IMR-90 (cell line): ENCODE measurements around the gene FEV. TPM values are rescaled to one million over a fixed set of nuclear protein-coding genes. Genes with fewer than 3 reads are reported as not detected.

ENCODE experiments used
- ATAC-seq: fragments of 200-7000 bp; cut with Tn5 transposase; 2 replicates; pipeline ENCODE4 v1.9.1; 2020; ENCODE audit warnings: low read depth, mild to moderate bottlenecking, moderate library complexity
- BruUV-seq: library from RNA; stranded (reverse); fragments of 400-500 nt; replicated peaks from 2 replicates; lab custom pipeline; 2021; lab: Mats Ljungman, UMichigan
- CTCF ChIA-PET: fragments of 300-600 bp; formaldehyde crosslinking; extraction: SDS; loops from one replicate; lab custom pipeline; 2021; ENCODE audit warnings: antibody characterized with exemption; lab: Yijun Ruan, JAX
- POLR2A ChIA-PET: fragments of 300-600 bp; sonication (Branson Sonifier 250); formaldehyde crosslinking; loops from one replicate; lab custom pipeline; 2022; ENCODE audit warnings: antibody characterized with exemption; ENCODE audit not compliant: unreplicated experiment; lab: Charles Lee
- DNase-seq: peaks from one replicate; pipeline ENCODE4 v3.0.0; 2013
- H2AFZ ChIP-seq: replicated peaks from 2 replicates; pipeline ENCODE3; 2013; ENCODE audit warnings: low read length, mild to moderate bottlenecking; ENCODE audit not compliant: poor library complexity
- H2AK5ac ChIP-seq: 2 replicates; pipeline ENCODE4 v1.6.1; 2013; ENCODE audit warnings: low read depth, low read length, inconsistent platforms
- H2AK9ac ChIP-seq: replicated peaks from 2 replicates; pipeline ENCODE3; 2013; ENCODE audit warnings: mild to moderate bottlenecking, low read depth, low read length, moderate library complexity; ENCODE audit not compliant: poor library complexity
- H2BK120ac ChIP-seq: 2 replicates; pipeline ENCODE4 v1.6.1; 2013; ENCODE audit warnings: low read depth, low read length, inconsistent platforms
- H2BK15ac ChIP-seq: 3 replicates; pipeline ENCODE4 v1.6.1; 2013; ENCODE audit warnings: low read depth, low read length, inconsistent platforms
- H2BK20ac ChIP-seq: 2 replicates; pipeline ENCODE4 v1.6.1; 2013; ENCODE audit warnings: low read depth, mild to moderate bottlenecking, inconsistent platforms, low read length, moderate library complexity
- H2BK5ac ChIP-seq: 2 replicates; pipeline ENCODE4 v1.6.1; 2013; ENCODE audit warnings: mild to moderate bottlenecking, low read depth, low read length, inconsistent platforms; ENCODE audit not compliant: poor library complexity, severe bottlenecking
- H3K14ac ChIP-seq: replicated peaks from 2 replicates; pipeline ENCODE4 v1.6.1; 2013; ENCODE audit warnings: low read depth, low read length, inconsistent platforms
- H3K18ac ChIP-seq: 2 replicates; pipeline ENCODE4 v1.6.1; 2013; ENCODE audit warnings: low read depth, low read length, control low read depth
- H3K23ac ChIP-seq: 2 replicates; pipeline ENCODE4 v1.6.1; 2013; ENCODE audit warnings: low read depth, low read length, inconsistent platforms
- H3K27ac ChIP-seq: 2 replicates; pipeline ENCODE4 v1.5.1; 2013; ENCODE audit warnings: mild to moderate bottlenecking, control low read depth, low read length; ENCODE audit not compliant: insufficient read depth
- H3K27me3 ChIP-seq: 2 replicates; pipeline ENCODE4 v1.6.1; 2013; ENCODE audit warnings: low read length; ENCODE audit not compliant: control insufficient read depth, insufficient read depth
- H3K36me3 ChIP-seq: 2 replicates; pipeline ENCODE4 v1.6.1; 2013; ENCODE audit warnings: low read length, mixed read lengths; ENCODE audit not compliant: control insufficient read depth, insufficient read depth
- H3K4ac ChIP-seq: 2 replicates; pipeline ENCODE4 v1.6.1; 2013; ENCODE audit warnings: low read depth, low read length, inconsistent platforms
- H3K4me1 ChIP-seq: 2 replicates; pipeline ENCODE4 v1.6.1; 2013; ENCODE audit warnings: low read length, mixed read lengths; ENCODE audit not compliant: control insufficient read depth, insufficient read depth
- H3K4me2 ChIP-seq: 2 replicates; pipeline ENCODE4 v1.6.1; 2013; ENCODE audit warnings: low read depth, mild to moderate bottlenecking, control low read depth, low read length, moderate library complexity
- H3K4me3 ChIP-seq: 2 replicates; pipeline ENCODE4 v1.5.1; 2013; ENCODE audit warnings: low read depth, mild to moderate bottlenecking, control low read depth, low read length, moderate library complexity; ENCODE audit not compliant: insufficient read depth
- H3K56ac ChIP-seq: 2 replicates; pipeline ENCODE4 v1.6.1; 2013; ENCODE audit warnings: low read length, inconsistent platforms; ENCODE audit not compliant: insufficient read depth; ENCODE audit errors: extremely low read depth
- H3K79me1 ChIP-seq, 2 experiments: 2 replicates each; pipeline ENCODE4 v1.6.1; 2013; ENCODE audit warnings: low read length in 2 of 2, inconsistent platforms in 1 of 2, low read depth in 1 of 2
- H3K9ac ChIP-seq: 2 replicates; pipeline ENCODE4 v1.6.1; 2013; ENCODE audit warnings: low read depth, low read length, control low read depth
- H3K9me1 ChIP-seq: 2 replicates; pipeline ENCODE4 v1.6.1; 2013; ENCODE audit warnings: low read length, inconsistent platforms; ENCODE audit not compliant: insufficient read depth
- H3K9me3 ChIP-seq: 2 replicates; pipeline ENCODE4 v1.6.1; 2013; ENCODE audit warnings: low read length; ENCODE audit not compliant: control insufficient read depth, insufficient read depth
- H4K20me1 ChIP-seq: 2 replicates; pipeline ENCODE4 v1.6.1; 2013; ENCODE audit warnings: low read length, inconsistent platforms; ENCODE audit not compliant: insufficient read depth
- H4K5ac ChIP-seq: 2 replicates; pipeline ENCODE4 v1.6.1; 2013; ENCODE audit warnings: mild to moderate bottlenecking, low read depth, low read length, control low read depth
- H4K8ac ChIP-seq, 2 experiments: 2 replicates each; pipeline ENCODE4 v1.6.1; 2013; ENCODE audit warnings: low read depth in 2 of 2, low read length in 2 of 2, control low read depth in 1 of 2, inconsistent platforms in 1 of 2
- H4K91ac ChIP-seq: 2 replicates; pipeline ENCODE4 v1.6.1; 2013; ENCODE audit warnings: low read depth, low read length, inconsistent platforms; ENCODE audit not compliant: insufficient read depth
- CEBPB ChIP-seq: IDR thresholded peaks from 2 replicates; pipeline ENCODE4 v1.6.1; 2012; ENCODE audit warnings: low read depth, low read length, improper control_type of control experiment
- CHD1 ChIP-seq: IDR thresholded peaks from 2 replicates; pipeline ENCODE4 v1.6.1; 2012; ENCODE audit warnings: low read depth, low read length, improper control_type of control experiment
- CTCF ChIP-seq: conservative IDR thresholded peaks from 2 replicates; pipeline ENCODE4 v1.5.1; 2012; ENCODE audit warnings: mild to moderate bottlenecking, low read depth, low read length, improper control_type of control experiment
- ELK1 ChIP-seq: fragments of 150-350 bp; IDR thresholded peaks from 2 replicates; pipeline ENCODE4 v1.6.1; 2016; ENCODE audit warnings: low read depth, mild to moderate bottlenecking, low read length, moderate library complexity, borderline replicate concordance
- FOS ChIP-seq: fragments of 150-350 bp; IDR thresholded peaks from 2 replicates; pipeline ENCODE4 v1.6.1; 2016; ENCODE audit warnings: low read depth, low read length
- MAZ ChIP-seq: IDR thresholded peaks from 2 replicates; pipeline ENCODE4 v1.6.1; 2012; ENCODE audit warnings: low read depth, mild to moderate bottlenecking, low read length, improper control_type of control experiment, moderate library complexity, borderline replicate concordance
- MXI1 ChIP-seq: IDR thresholded peaks from 2 replicates; pipeline ENCODE4 v1.6.1; 2012; ENCODE audit warnings: low read depth, mild to moderate bottlenecking, low read length, moderate library complexity, borderline replicate concordance
- NFE2L2 ChIP-seq: fragments of 150-350 bp; IDR thresholded peaks from 2 replicates; pipeline ENCODE4 v1.6.1; 2016; ENCODE audit warnings: low read depth, mild to moderate bottlenecking, low read length
- RAD21 ChIP-seq: IDR thresholded peaks from 2 replicates; pipeline ENCODE4 v1.6.1; 2012; ENCODE audit warnings: low read length, improper control_type of control experiment
- RCOR1 ChIP-seq: IDR thresholded peaks from 2 replicates; pipeline ENCODE4 v1.6.1; 2012; ENCODE audit warnings: mild to moderate bottlenecking, low read length, improper control_type of control experiment; ENCODE audit not compliant: insufficient replicate concordance
- RFX5 ChIP-seq: IDR thresholded peaks from 2 replicates; pipeline ENCODE4 v1.8.0; 2012; ENCODE audit warnings: low read depth, mild to moderate bottlenecking, low read length, moderate library complexity
- SMC3 ChIP-seq: fragments of 150-350 bp; IDR thresholded peaks from 2 replicates; pipeline ENCODE4 v1.6.1; 2016; ENCODE audit warnings: low read depth, mild to moderate bottlenecking, antibody characterized with exemption, low read length, moderate library complexity
- WGBS, 2 experiments: methylation state at CpG; one replicate each; pipeline versions ENCODE4 v1.1.5 to v1.1.7; 2013; ENCODE audit warnings: missing lambda C conversion rate in 2 of 2; ENCODE audit not compliant: insufficient read length in 1 of 2; ENCODE audit errors: extremely low coverage in 2 of 2; 5-methylcytosine and 5-hydroxymethylcytosine counted together
- dilution Hi-C: fragments of 300-500 bp; cut with HindIII; formaldehyde crosslinking; loops from one replicate; pipeline ENCODE4 v1.14.3; 2018; ENCODE audit warnings: low sequenced_read_pairs; ENCODE audit not compliant: unreplicated experiment
- in situ Hi-C: fragments of 300-500 bp; cut with MboI; formaldehyde crosslinking; loops from 3 replicates; pipeline ENCODE4 v1.14.3; 2019; ENCODE audit warnings: low sequenced_read_pairs, inconsistent platforms, mixed read lengths
- intact Hi-C: fragments of 100-400 bp; cut with micrococcal nuclease; formaldehyde crosslinking; loops from 2 replicates; pipeline ENCODE4 v1.10.0; 2022
- polyA plus RNA-seq, 3 experiments: library from polyadenylated mRNA; depleted of rRNA; stranded (reverse); fragments of >200 nt; gene quantifications; 2 replicates each; pipeline ENCODE4 v1.2.3, GENCODE V29; 2012; ENCODE audit warnings: low replicate concordance in 1 of 3
- total RNA-seq: library from RNA; depleted of rRNA; stranded (reverse); fragments of >200 nt; gene quantifications from 2 replicates; pipeline ENCODE4 v1.2.3, GENCODE V29; 2012
- TF ChIP-seq, protein P1 (sequence below): fragments of 150-350 bp; IDR thresholded peaks from 2 replicates; pipeline ENCODE4 v1.6.1; 2017; ENCODE audit warnings: mild to moderate bottlenecking, antibody characterized with exemption, low read length, low read depth

FEV gene
- total and polyA plus RNA-seq, 2 of the 4 experiments (the other 2 are of a cell fraction) = not detected

GRCh38 chr2:219028996-219029828, 44.2 kb upstream of the FEV start:
- Histone ChIP-seq H3K4me1 (no peaks in the 10 kb centered on the region), H2BK5ac (no peak overlapping the region), H3K79me1 (no peaks in the 10 kb centered on the region), H3K56ac (no peak overlapping the region), H3K9me1 (no peaks in the 10 kb centered on the region), H3K36me3 (no peaks in the 10 kb centered on the region), H3K27me3 (peaks cover 51% of the 10 kb centered on the region), H4K91ac (no peak overlapping the region), H3K14ac (no peak overlapping the region), H2AFZ (peak overlapping the region; percentile 69), H2BK120ac (no peak overlapping the region), H2AK9ac (peak overlapping the region; percentile 84), H4K20me1 (0 out of 2 replicates have a peak, but pooled peaks cover 8% of the 10 kb centered on the region), H2AK5ac (no peak overlapping the region), H3K23ac (no peak overlapping the region), H3K4me2 (no peak overlapping the region), H4K5ac (no peak overlapping the region), H3K4me3 (no peak overlapping the region), H3K4ac (no peak overlapping the region), H2BK15ac (no peak overlapping the region), H3K9ac (no peak overlapping the region), H3K18ac (no peak overlapping the region), H2BK20ac (no peak overlapping the region), H3K27ac (no peak overlapping the region), H3K9me3 (no peaks in the 10 kb centered on the region), H4K8ac (no peak overlapping the region)
- ChIA-PET CTCF (interaction anchor here (0.6 to 1.7 kb wide), 17 partner anchors 9 to 348 kb away, joined by 3 to 17 read pairs (median 4); partner anchors contain the start of gene CFAP65), POLR2A (no interaction called here)
- WGBS, 2 experiments = 66% methylated on average over 8 of the region's 13 CpGs; no CpG with 5 or more reads in 1 of the 2 experiments
- dilution Hi-C loops (no loop called here), intact Hi-C loops (loop anchor here (1.0 kb wide), 3 partner anchors 33 to 126 kb away; no protein-coding TSS in a partner anchor), in situ Hi-C loops (loop anchor here (5.0 kb wide), 1 partner anchor 123 kb away; no protein-coding TSS in a partner anchor)
- no TSS peak for BruUV-seq
- DNase-seq = no peak
- no peak; the same call in 1 of the 2 replicates for ATAC-seq
- TF ChIP-seq MAZ (no peak), NFE2L2 (no peak), SMC3 (no peak), RCOR1 (no peak), RFX5 (no peak), RAD21 (no peak), CEBPB (no peak), CHD1 (no peak), CTCF (no peak), MXI1 (no peak), FOS (no peak), ELK1 (no peak)
- TF ChIP-seq, protein P1, sequence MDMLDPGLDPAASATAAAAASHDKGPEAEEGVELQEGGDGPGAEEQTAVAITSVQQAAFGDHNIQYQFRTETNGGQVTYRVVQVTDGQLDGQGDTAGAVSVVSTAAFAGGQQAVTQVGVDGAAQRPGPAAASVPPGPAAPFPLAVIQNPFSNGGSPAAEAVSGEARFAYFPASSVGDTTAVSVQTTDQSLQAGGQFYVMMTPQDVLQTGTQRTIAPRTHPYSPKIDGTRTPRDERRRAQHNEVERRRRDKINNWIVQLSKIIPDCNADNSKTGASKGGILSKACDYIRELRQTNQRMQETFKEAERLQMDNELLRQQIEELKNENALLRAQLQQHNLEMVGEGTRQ = no peak
